Stimulated activated CD4-positive, alpha-beta T cell treated with anti-CD3 and anti-CD28 coated beads, Interleukin-12 subunit alpha, Interleukin-12 subunit beta, amount 100 ng/mL, for 48 hours (primary cell): ENCODE results near the gene MSANTD7.
"Not testable (repeated sequence)": the region's sequence is repeated elsewhere in the genome, so short reads cannot be mapped to it uniquely, and the experiment has no call there.

Source experiments
- DNase-seq, 3 donors: peaks; one replicate each; pipeline ENCODE4 v3.0.0-alpha.2; 2020; ENCODE audit warnings: low read depth in 2 of 3, low spot score in 1 of 3

The MSANTD7 gene

GRCh38 chr10:14837003-14837756 lies 926 bp upstream of the MSANTD7 start:
- DNase-seq = no peak

GRCh38 chr10:14838582-14839304 lies 637 bp downstream of the MSANTD7 start:
- peak in 1 of 3 donors; percentile 11 for DNase-seq

GRCh38 chr10:14839305-14839695 lies 1.2 kb downstream of the MSANTD7 start:
- no peak for DNase-seq

- DNase-seq = no peak
Measured at GRCh38 chr10:14840178-14840577, 2.1 kb downstream of the MSANTD7 start.

GRCh38 chr10:14843327-14843988 lies 5.4 kb downstream of the MSANTD7 start:
- DNase-seq = no peak

GRCh38 chr10:14844948-14845347 lies 6.8 kb downstream of the MSANTD7 start:
- no peak for DNase-seq

GRCh38 chr10:14852236-14852635 lies 14.1 kb downstream of the MSANTD7 start:
- no peak for DNase-seq

GRCh38 chr10:14855453-14855852 lies 17.3 kb downstream of the MSANTD7 start:
- DNase-seq = no peak

- no peak for DNase-seq
Measured at GRCh38 chr10:14858338-14858960, 20.3 kb downstream of the MSANTD7 start.

- no peak for DNase-seq
Measured at GRCh38 chr10:14859043-14859442, 20.9 kb downstream of the MSANTD7 start.

- no peak for DNase-seq
Measured at GRCh38 chr10:14859775-14860174, 21.7 kb downstream of the MSANTD7 start.

GRCh38 chr10:14860791-14861190 lies 22.7 kb downstream of the MSANTD7 start:
- no peak for DNase-seq

- not testable (repeated sequence) for DNase-seq
Measured at GRCh38 chr10:14864466-14864865, 26.4 kb downstream of the MSANTD7 start.

GRCh38 chr10:14864871-14865270 lies 26.8 kb downstream of the MSANTD7 start:
- not testable (repeated sequence) for DNase-seq

GRCh38 chr10:14873090-14873760 lies 35.1 kb downstream of the MSANTD7 start:
- no peak for DNase-seq

GRCh38 chr10:14875941-14876340 lies 37.8 kb downstream of the MSANTD7 start:
- DNase-seq = no peak

- no peak for DNase-seq
Measured at GRCh38 chr10:14876764-14877163, 38.7 kb downstream of the MSANTD7 start.

- peak; percentile 86 to 93 (median 91) for DNase-seq
Measured at GRCh38 chr10:14878266-14879123, 40.4 kb downstream of the MSANTD7 start, which contains the start of gene SUV39H2. Gene SUV39H2, plus strand, starts transcription at chr10:14878866. Its CDS starts 23 bp downstream, at chr10:14878889.

- DNase-seq = peak in 1 of 3 donors; percentile 32
Measured at GRCh38 chr10:14879124-14879927, 41.2 kb downstream of the MSANTD7 start.
